Neuronal stem cell (in vitro differentiated cells): ENCODE measurements around the gene CELA3A.
"Not testable (repeated sequence)": the region's sequence is repeated elsewhere in the genome, so short reads cannot be mapped to it uniquely, and the experiment has no call there.

ENCODE experiments used
- DNase-seq: peaks from one replicate; pipeline ENCODE4 v3.0.0-alpha.2; 2013; ENCODE audit warnings: low spot score
- H2AFZ ChIP-seq: one replicate; pipeline ENCODE4 v1.6.1; 2013; ENCODE audit warnings: mild to moderate bottlenecking, low read length, inconsistent platforms
- H2AK5ac ChIP-seq: 2 replicates; pipeline ENCODE4 v1.6.1; 2013; ENCODE audit warnings: low read depth, mild to moderate bottlenecking, inconsistent platforms, low read length, moderate library complexity, mixed read lengths
- H2BK120ac ChIP-seq: 2 replicates; pipeline ENCODE4 v1.6.1; 2013; ENCODE audit warnings: low read depth, mild to moderate bottlenecking, inconsistent platforms, low read length, moderate library complexity, mixed read lengths
- H2BK12ac ChIP-seq: one replicate; pipeline ENCODE4 v1.6.1; 2013; ENCODE audit warnings: low read length, inconsistent platforms
- H2BK15ac ChIP-seq: 2 replicates; pipeline ENCODE4 v1.6.1; 2013; ENCODE audit warnings: mild to moderate bottlenecking, low read length, inconsistent platforms, mixed read lengths
- H2BK5ac ChIP-seq: one replicate; pipeline ENCODE4 v1.6.1; 2013; ENCODE audit warnings: inconsistent platforms, mild to moderate bottlenecking, low read length, moderate library complexity
- H3K14ac ChIP-seq: one replicate; pipeline ENCODE4 v1.6.1; 2013; ENCODE audit warnings: low read length, inconsistent platforms
- H3K18ac ChIP-seq: 2 replicates; pipeline ENCODE4 v1.6.1; 2013; ENCODE audit warnings: low read length, inconsistent platforms
- H3K23ac ChIP-seq: 2 replicates; pipeline ENCODE4 v1.6.1; 2013; ENCODE audit warnings: low read depth, mild to moderate bottlenecking, mixed read lengths, low read length, inconsistent platforms; ENCODE audit not compliant: poor library complexity
- H3K27ac ChIP-seq: replicated peaks from 3 replicates; pipeline ENCODE4 v1.5.1; 2013; ENCODE audit warnings: low read length, inconsistent platforms
- H3K27me3 ChIP-seq, 3 experiments: 2 replicates each; pipeline ENCODE4 v1.6.1; 2013; ENCODE audit warnings: low read length in 3 of 3, mild to moderate bottlenecking in 2 of 3, inconsistent platforms in 1 of 3, low read depth in 1 of 3, mixed read lengths in 1 of 3, moderate library complexity in 1 of 3; ENCODE audit not compliant: control insufficient read depth in 3 of 3, insufficient read depth in 3 of 3
- H3K36me3 ChIP-seq, 2 donors: replicated peaks in 1 of 2; 2 replicates each; pipeline ENCODE4 v1.6.1; 2013; ENCODE audit warnings: low read length in 2 of 2; ENCODE audit not compliant: control insufficient read depth in 2 of 2, insufficient read depth in 2 of 2
- H3K4ac ChIP-seq: 2 replicates; pipeline ENCODE4 v1.6.1; 2013; ENCODE audit warnings: inconsistent platforms, mild to moderate bottlenecking, low read length, moderate library complexity
- H3K4me1 ChIP-seq, 2 donors: 1 replicate in 1 of 2; 2 replicates in 1 of 2; pipeline ENCODE4 v1.6.1; 2013; ENCODE audit warnings: low read length in 2 of 2, low read depth in 1 of 2; ENCODE audit not compliant: control insufficient read depth in 2 of 2, insufficient read depth in 1 of 2
- H3K4me2 ChIP-seq: one replicate; pipeline ENCODE4 v1.6.1; 2013; ENCODE audit warnings: mild to moderate bottlenecking, low read length, inconsistent platforms; ENCODE audit not compliant: insufficient read depth, poor library complexity, severe bottlenecking
- H3K4me3 ChIP-seq, 2 donors: 2 replicates each; pipeline ENCODE4 v1.5.1; 2013; ENCODE audit warnings: low read length in 2 of 2, mild to moderate bottlenecking in 2 of 2, inconsistent platforms in 1 of 2, moderate library complexity in 1 of 2
- H3K79me1 ChIP-seq: one replicate; pipeline ENCODE4 v1.6.1; 2013; ENCODE audit warnings: low read depth, mild to moderate bottlenecking, inconsistent platforms, low read length, moderate library complexity
- H3K9ac ChIP-seq: one replicate; pipeline ENCODE4 v1.6.1; 2013; ENCODE audit warnings: mild to moderate bottlenecking, low read depth, low read length, inconsistent platforms; ENCODE audit not compliant: poor library complexity
- H3K9me3 ChIP-seq, 2 donors: replicated peaks in 1 of 2; 2 replicates each; pipeline versions ENCODE3 to v1.6.1; 2013; ENCODE audit warnings: low read length in 2 of 2, mild to moderate bottlenecking in 2 of 2, inconsistent platforms in 1 of 2, low read depth in 1 of 2, mixed read lengths in 1 of 2, moderate library complexity in 1 of 2; ENCODE audit not compliant: control insufficient read depth in 2 of 2, insufficient read depth in 1 of 2
- H4K8ac ChIP-seq: one replicate; pipeline ENCODE4 v1.6.1; 2013; ENCODE audit warnings: low read depth, mild to moderate bottlenecking, inconsistent platforms, low read length, moderate library complexity
- H4K91ac ChIP-seq: one replicate; pipeline ENCODE4 v1.6.1; 2013; ENCODE audit warnings: low read length, low read depth, mild to moderate bottlenecking, inconsistent platforms; ENCODE audit not compliant: poor library complexity
- WGBS, 2 donors: extraction: QIAGEN DNeasy Blood & Tissue Kit; methylation state at CpG; one replicate each; pipeline ENCODE4 v1.1.7; 2013; ENCODE audit warnings: missing lambda C conversion rate in 2 of 2, mixed read lengths in 1 of 2; ENCODE audit not compliant: insufficient read length in 2 of 2, insufficient replicate concordance in 1 of 2; ENCODE audit errors: extremely low coverage in 2 of 2; 5-methylcytosine and 5-hydroxymethylcytosine counted together

Gene CELA3A

DNA sequence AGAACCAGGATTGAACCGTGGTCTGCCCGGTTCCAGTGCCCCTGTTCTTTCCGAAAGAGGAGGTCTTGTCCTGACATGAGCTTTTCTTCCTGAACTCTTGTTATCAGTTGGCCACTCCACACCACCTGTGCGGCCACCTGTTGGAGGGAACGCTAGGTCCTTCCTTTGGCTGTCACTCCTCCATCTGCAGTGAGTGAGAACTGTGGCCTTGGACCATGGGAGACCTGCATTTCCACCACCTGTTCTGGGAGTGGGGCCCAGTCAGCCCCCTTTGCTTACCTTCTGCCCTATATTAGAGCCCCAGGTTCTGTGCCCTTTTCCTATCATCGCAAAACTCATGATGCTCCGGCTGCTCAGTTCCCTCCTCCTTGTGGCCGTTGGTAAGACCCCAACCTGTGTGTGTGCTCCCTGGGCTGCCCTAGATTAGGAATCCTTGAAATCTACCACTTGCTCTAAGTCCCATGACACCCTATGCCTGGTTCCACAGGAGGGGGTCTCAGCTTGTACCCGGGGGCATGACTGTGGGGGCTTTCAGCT, 24.7 kb upstream of the CELA3A start, which contains the start of gene CELA3B:
TSS of gene CELA3B (plus strand) at position 320 of the 537 bp plus-strand sequence. CDS start at position 338, 18 bp downstream.
- no CpG with 5 or more reads among the region's 9 CpGs for WGBS, 2 donors
- H3K79me1 ChIP-seq, H3K23ac ChIP-seq: not testable (repeated sequence)

DNA sequence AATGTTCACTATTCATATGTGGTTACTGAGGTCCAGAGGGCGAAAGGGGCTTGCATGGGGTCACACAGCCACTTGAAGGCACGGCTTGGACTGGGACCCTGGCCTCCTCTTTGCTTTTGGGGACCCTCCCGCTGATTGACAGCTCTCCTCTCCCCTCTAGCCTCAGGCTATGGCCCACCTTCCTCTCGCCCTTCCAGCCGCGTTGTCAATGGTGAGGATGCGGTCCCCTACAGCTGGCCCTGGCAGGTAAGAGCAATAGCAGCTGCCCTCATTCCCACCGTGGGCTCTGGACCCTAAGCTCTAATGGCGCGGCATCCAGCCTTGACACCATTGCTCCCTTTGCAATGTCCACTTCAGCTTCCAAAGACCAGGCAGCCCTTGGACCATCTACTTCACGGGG, 23.2 kb upstream of the CELA3A start:
- not testable (repeated sequence) for H3K27me3 ChIP-seq, H3K27ac ChIP-seq, H3K9ac ChIP-seq, H3K4me1 ChIP-seq, H3K4me3 ChIP-seq, H3K14ac ChIP-seq, H3K4me2 ChIP-seq, H2BK12ac ChIP-seq, H2BK120ac ChIP-seq, H3K79me1 ChIP-seq, H2AK5ac ChIP-seq, H3K9me3 ChIP-seq, H3K4ac ChIP-seq, H2BK15ac ChIP-seq, H3K23ac ChIP-seq, H3K18ac ChIP-seq, H2BK5ac ChIP-seq, H4K91ac ChIP-seq, H2AFZ ChIP-seq, DNase-seq, H3K36me3 ChIP-seq
- no CpG with 5 or more reads among the region's 11 CpGs for WGBS, 2 donors
- H4K8ac ChIP-seq, result peak overlapping the region; percentile 92

More for the DNA sequence above, 24.7 kb upstream of the CELA3A start, which contains the start of gene CELA3B:
- H4K91ac ChIP-seq, H3K36me3 ChIP-seq, H4K8ac ChIP-seq, H2BK120ac ChIP-seq, H3K4ac ChIP-seq, H3K9ac ChIP-seq, H3K4me3 ChIP-seq, H2BK12ac ChIP-seq, H3K27ac ChIP-seq, H3K27me3 ChIP-seq, H2AK5ac ChIP-seq, H2AFZ ChIP-seq, H2BK5ac ChIP-seq, H3K9me3 ChIP-seq, H3K4me1 ChIP-seq, H2BK15ac ChIP-seq, H3K4me2 ChIP-seq, DNase-seq, H3K18ac ChIP-seq: not testable (repeated sequence)
- H3K14ac ChIP-seq, result peak within 1 kb of the TSS; percentile 17

DNA sequence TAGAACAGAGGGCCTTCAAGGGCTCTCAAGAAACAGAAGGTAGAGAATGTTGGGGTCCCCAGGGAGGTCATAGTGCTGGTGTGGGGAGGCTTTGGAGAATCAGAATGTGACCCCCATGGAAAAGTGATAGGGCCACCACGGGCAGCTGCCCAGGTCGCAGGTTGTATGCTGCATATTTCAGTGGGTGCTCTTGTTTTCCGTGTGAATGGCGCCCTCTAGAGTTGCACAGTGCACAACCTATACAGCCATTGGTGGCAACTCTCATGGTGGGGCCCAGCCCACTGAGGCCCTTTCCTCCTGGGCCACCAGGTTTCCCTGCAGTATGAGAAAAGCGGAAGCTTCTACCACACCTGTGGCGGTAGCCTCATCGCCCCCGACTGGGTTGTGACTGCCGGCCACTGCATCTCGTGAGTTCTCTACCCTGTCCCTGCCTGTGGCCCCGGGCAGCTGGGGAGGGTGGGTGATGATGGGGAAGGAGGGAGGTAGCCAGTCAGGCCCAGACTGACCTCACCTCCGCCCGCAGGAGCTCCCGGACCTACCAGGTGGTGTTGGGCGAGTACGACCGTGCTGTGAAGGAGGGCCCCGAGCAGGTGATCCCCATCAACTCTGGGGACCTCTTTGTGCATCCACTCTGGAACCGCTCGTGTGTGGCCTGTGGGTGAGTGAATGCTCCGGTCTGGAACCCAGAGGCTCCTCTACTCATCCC, 20.8 kb upstream of the CELA3A start:
- H3K27me3 ChIP-seq, H4K8ac ChIP-seq, H3K36me3 ChIP-seq, H4K91ac ChIP-seq, H3K4me1 ChIP-seq, H2AFZ ChIP-seq, DNase-seq, H3K4me3 ChIP-seq, H3K14ac ChIP-seq, H2BK120ac ChIP-seq, H2BK5ac ChIP-seq, H3K4me2 ChIP-seq, H3K9ac ChIP-seq, H2BK15ac ChIP-seq, H3K23ac ChIP-seq, H3K4ac ChIP-seq, H3K27ac ChIP-seq, H2BK12ac ChIP-seq, H3K79me1 ChIP-seq, H3K18ac ChIP-seq, H3K9me3 ChIP-seq, H2AK5ac ChIP-seq: not testable (repeated sequence)
- no CpG with 5 or more reads among the region's 21 CpGs for WGBS, 2 donors

DNA sequence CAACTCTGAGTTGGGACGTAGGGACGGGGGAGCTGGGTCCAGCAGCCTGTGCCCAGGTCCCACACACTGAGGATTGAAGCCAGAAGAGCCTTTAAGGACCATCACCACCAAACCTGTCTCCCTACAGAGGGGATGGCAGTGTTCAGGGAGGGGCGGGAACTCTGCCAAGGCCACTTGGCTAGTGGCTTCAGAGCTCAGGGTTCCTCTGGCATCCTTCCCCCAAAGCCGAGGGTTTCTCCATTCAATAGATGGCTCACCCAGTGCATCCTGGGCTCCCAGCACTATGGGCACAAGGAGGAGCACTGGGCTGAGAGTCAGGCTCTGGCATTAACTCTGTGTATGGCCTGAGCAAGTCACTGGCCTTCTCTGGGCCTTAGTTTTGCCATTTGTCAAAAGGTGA, 20.2 kb upstream of the CELA3A start:
- H2BK5ac ChIP-seq, H2BK120ac ChIP-seq, H2AFZ ChIP-seq, H4K8ac ChIP-seq, H3K9me3 ChIP-seq, H3K18ac ChIP-seq, H2BK12ac ChIP-seq, H3K23ac ChIP-seq, H3K36me3 ChIP-seq, H3K4ac ChIP-seq, H3K4me2 ChIP-seq, H3K4me1 ChIP-seq, H3K27me3 ChIP-seq, H3K27ac ChIP-seq, H3K14ac ChIP-seq, H2AK5ac ChIP-seq, H3K9ac ChIP-seq, H3K79me1 ChIP-seq, H3K4me3 ChIP-seq, DNase-seq, H4K91ac ChIP-seq, H2BK15ac ChIP-seq: not testable (repeated sequence)
- WGBS, 2 donors, result no CpG with 5 or more reads among the region's 4 CpGs
